Neural cell (in vitro differentiated cells): ENCODE results near the gene DACT2.

Experiments
- EZH2 ChIP-seq: fragments of 200-600, 300-800 bp; shearing (Covaris generic), sonication (generic); IDR thresholded peaks from 2 replicates; pipeline ENCODE4 v1.6.1; 2014; ENCODE audit warnings: antibody characterized with exemption, low read length, borderline replicate concordance, mild to moderate bottlenecking; ENCODE audit not compliant: insufficient read depth, poor library complexity, severe bottlenecking
- POLR2AphosphoS5 ChIP-seq: IDR thresholded peaks from 2 replicates; pipeline ENCODE4 v1.6.1; 2012
- REST ChIP-seq: IDR thresholded peaks from 2 replicates; pipeline ENCODE4 v1.6.1; 2012; ENCODE audit warnings: borderline replicate concordance
- TF ChIP-seq, protein P1 (sequence below): fragments of 450-650 bp; IDR thresholded peaks from 2 replicates; pipeline ENCODE4 v1.5.1; 2014; ENCODE audit warnings: antibody characterized with exemption, mild to moderate bottlenecking, moderate library complexity; ENCODE audit not compliant: poor library complexity, severe bottlenecking

GRCh38 chr6:168265394-168265793 lies 54.2 kb downstream of the DACT2 start:
- TF ChIP-seq, protein P1, sequence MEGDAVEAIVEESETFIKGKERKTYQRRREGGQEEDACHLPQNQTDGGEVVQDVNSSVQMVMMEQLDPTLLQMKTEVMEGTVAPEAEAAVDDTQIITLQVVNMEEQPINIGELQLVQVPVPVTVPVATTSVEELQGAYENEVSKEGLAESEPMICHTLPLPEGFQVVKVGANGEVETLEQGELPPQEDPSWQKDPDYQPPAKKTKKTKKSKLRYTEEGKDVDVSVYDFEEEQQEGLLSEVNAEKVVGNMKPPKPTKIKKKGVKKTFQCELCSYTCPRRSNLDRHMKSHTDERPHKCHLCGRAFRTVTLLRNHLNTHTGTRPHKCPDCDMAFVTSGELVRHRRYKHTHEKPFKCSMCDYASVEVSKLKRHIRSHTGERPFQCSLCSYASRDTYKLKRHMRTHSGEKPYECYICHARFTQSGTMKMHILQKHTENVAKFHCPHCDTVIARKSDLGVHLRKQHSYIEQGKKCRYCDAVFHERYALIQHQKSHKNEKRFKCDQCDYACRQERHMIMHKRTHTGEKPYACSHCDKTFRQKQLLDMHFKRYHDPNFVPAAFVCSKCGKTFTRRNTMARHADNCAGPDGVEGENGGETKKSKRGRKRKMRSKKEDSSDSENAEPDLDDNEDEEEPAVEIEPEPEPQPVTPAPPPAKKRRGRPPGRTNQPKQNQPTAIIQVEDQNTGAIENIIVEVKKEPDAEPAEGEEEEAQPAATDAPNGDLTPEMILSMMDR: no peak
- TF ChIP-seq EZH2: no peak
- TF ChIP-seq POLR2AphosphoS5: no peak
- no peak for TF ChIP-seq REST
